Erythroblast (primary cell): ENCODE measurements around the gene KCTD21.

Experiments used
- GATA1 ChIP-seq: IDR thresholded peaks from 2 replicates; pipeline ENCODE4 v1.6.1; 2011; ENCODE audit warnings: low read depth, mild to moderate bottlenecking, control low read depth, low read length, moderate library complexity
- POLR2A ChIP-seq: IDR thresholded peaks from 2 replicates; pipeline ENCODE4 v1.6.1; 2011; ENCODE audit warnings: mild to moderate bottlenecking, low read length

GRCh38 chr11:78216021-78216420, 27.6 kb upstream of the KCTD21 start:
- no peak for TF ChIP-seq POLR2A
- no peak for TF ChIP-seq GATA1
